IPS-18c (cell line): ENCODE measurements around the gene CLDN14.

Source experiments
- H3K4me3 ChIP-seq: 2 replicates; pipeline ENCODE4 v1.7.0; 2013; ENCODE audit warnings: low read depth, mild to moderate bottlenecking, low read length, moderate library complexity; ENCODE audit not compliant: insufficient read depth
- H3K9me3 ChIP-seq: one replicate; pipeline ENCODE4 v1.6.1; 2013; ENCODE audit warnings: mild to moderate bottlenecking, low read length, moderate library complexity; ENCODE audit not compliant: control insufficient read depth, insufficient read depth

CLDN14 gene

GRCh38 chr21:36479415-36480402, at the start of gene CLDN14:
TSS of gene CLDN14 (minus strand) at chr21:36480122. CDS start at chr21:36461695, 18,427 bp downstream.
- H3K4me3 ChIP-seq: no peak within 1 kb of the TSS
- no peaks in the 10 kb centered on the region for H3K9me3 ChIP-seq

GRCh38 chr21:36528716-36529115, 48.8 kb upstream of the CLDN14 start:
- Histone ChIP-seq H3K9me3 (peaks cover 2% of the 10 kb centered on the region), H3K4me3 (no peak overlapping the region)

GRCh38 chr21:36527317-36527716, 47.4 kb upstream of the CLDN14 start:
- Histone ChIP-seq H3K9me3 (peaks cover 2% of the 10 kb centered on the region), H3K4me3 (no peak overlapping the region)

GRCh38 chr21:36526104-36526503, 46.2 kb upstream of the CLDN14 start:
- Histone ChIP-seq H3K4me3 (no peak overlapping the region), H3K9me3 (no peaks in the 10 kb centered on the region)

- H3K4me3 ChIP-seq: no peak overlapping the region
Observed at GRCh38 chr21:36524477-36524876, 44.6 kb upstream of the CLDN14 start.

GRCh38 chr21:36522219-36522808, 42.4 kb upstream of the CLDN14 start:
- no peaks in the 10 kb centered on the region for H3K9me3 ChIP-seq
- no peak overlapping the region for H3K4me3 ChIP-seq

More at GRCh38 chr21:36524477-36524876, 44.6 kb upstream of the CLDN14 start:
- H3K9me3 ChIP-seq: no peaks in the 10 kb centered on the region

- H3K4me3 ChIP-seq: no peak overlapping the region
Observed at GRCh38 chr21:36518883-36519492, 39.1 kb upstream of the CLDN14 start.

GRCh38 chr21:36517366-36518075, 37.6 kb upstream of the CLDN14 start:
- Histone ChIP-seq H3K4me3 (no peak overlapping the region), H3K9me3 (no peaks in the 10 kb centered on the region)

More at GRCh38 chr21:36518883-36519492, 39.1 kb upstream of the CLDN14 start:
- H3K9me3 ChIP-seq: no peaks in the 10 kb centered on the region

GRCh38 chr21:36516281-36516680, 36.4 kb upstream of the CLDN14 start:
- Histone ChIP-seq H3K9me3 (no peaks in the 10 kb centered on the region), H3K4me3 (no peak overlapping the region)

- H3K4me3 ChIP-seq: no peak overlapping the region
- H3K9me3 ChIP-seq: no peaks in the 10 kb centered on the region
Observed at GRCh38 chr21:36513430-36513829, 33.5 kb upstream of the CLDN14 start.

GRCh38 chr21:36512971-36513370, 33.0 kb upstream of the CLDN14 start:
- no peak overlapping the region for H3K4me3 ChIP-seq
- H3K9me3 ChIP-seq: no peaks in the 10 kb centered on the region

GRCh38 chr21:36511484-36512220, 31.7 kb upstream of the CLDN14 start:
- H3K9me3 ChIP-seq: no peaks in the 10 kb centered on the region
- H3K4me3 ChIP-seq: no peak overlapping the region

- no peaks in the 10 kb centered on the region for H3K9me3 ChIP-seq
- no peak overlapping the region for H3K4me3 ChIP-seq
Observed at GRCh38 chr21:36510911-36511310, 31.0 kb upstream of the CLDN14 start.

GRCh38 chr21:36509973-36510664, 30.2 kb upstream of the CLDN14 start:
- H3K9me3 ChIP-seq: no peaks in the 10 kb centered on the region
- H3K4me3 ChIP-seq: no peak overlapping the region

GRCh38 chr21:36508948-36509347, 29.0 kb upstream of the CLDN14 start:
- Histone ChIP-seq H3K9me3 (no peaks in the 10 kb centered on the region), H3K4me3 (no peak overlapping the region)

- H3K4me3 ChIP-seq: no peak overlapping the region
Observed at GRCh38 chr21:36507397-36508018, 27.6 kb upstream of the CLDN14 start.

More at GRCh38 chr21:36507397-36508018, 27.6 kb upstream of the CLDN14 start:
- H3K9me3 ChIP-seq: no peaks in the 10 kb centered on the region
